ENCODE data around the gene PDSS1. TPM values are rescaled to one million over a fixed set of nuclear protein-coding genes. Genes with fewer than 3 reads are reported as not detected.
A peak's percentile ranks its signal among the peaks of the same experiment; 100 is the strongest.
"Not testable (repeated sequence)": the region's sequence is repeated elsewhere in the genome, so short reads cannot be mapped to it uniquely, and the experiment has no call there.

The PDSS1 gene
- polyA plus RNA-seq, 3 donors, result 12.1 to 13.1 (median 12.6) TPM

DNA sequence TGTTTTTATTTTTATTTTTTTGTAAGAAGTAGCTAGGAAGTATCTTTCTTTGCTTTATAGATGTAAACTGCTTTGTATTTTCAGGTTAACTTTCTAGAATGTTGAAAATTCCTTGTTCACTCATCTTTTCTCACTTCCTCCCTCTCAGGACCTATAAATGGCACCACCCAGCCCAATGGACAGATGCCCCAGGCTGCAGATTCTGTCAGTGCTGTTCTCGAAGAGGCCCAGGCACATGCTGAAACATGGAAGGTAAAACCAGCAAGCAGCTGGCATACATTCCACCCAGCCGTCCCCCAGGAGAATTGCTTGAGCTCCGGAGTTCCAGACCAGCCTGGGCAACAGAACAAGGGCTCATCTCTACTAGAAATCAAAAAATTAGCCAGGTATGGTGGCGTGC is 47.1 kb upstream of the PDSS1 start:
- intact Hi-C loops (cut with micrococcal nuclease), result no loop called here
- H3K4me2 ChIP-seq (replicated peaks; ENCODE audit: extremely low read depth, low read length, poor library complexity, severe bottlenecking), result no peak overlapping the region
- WGBS (ENCODE audit: insufficient coverage), result no CpG with 5 or more reads among the region's 4 CpGs

DNA sequence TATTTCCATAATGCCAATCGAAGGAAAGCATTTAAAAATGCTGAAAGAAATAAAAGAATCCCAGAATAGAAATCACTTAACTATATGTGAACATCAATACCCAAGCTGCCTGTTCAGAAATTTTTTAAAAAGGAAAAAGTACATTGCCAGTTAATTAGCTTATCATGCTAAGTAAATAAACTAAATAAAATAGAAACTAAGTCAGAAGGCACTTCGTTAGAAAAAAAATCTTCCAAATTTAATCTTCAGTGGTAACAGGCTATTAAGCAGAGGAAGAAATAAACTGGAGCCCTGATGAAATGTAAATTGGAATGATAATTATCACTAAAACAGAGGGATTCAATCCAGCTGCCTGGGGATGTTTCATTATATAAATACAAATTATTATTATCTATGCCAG is 46.0 kb upstream of the PDSS1 start:
- DNase-seq; H3K27ac ChIP-seq (ENCODE audit: low read depth in 1 of 2, low read length in 2 of 2); intact Hi-C loops (cut with micrococcal nuclease); H3K36me3 ChIP-seq (replicated peaks in 1 of 2; ENCODE audit: control insufficient read depth in 1 of 2, insufficient read depth in 2 of 2, low read length in 2 of 2); H3K27me3 ChIP-seq (ENCODE audit: control insufficient read depth in 2 of 2, insufficient read depth in 2 of 2, low read length in 2 of 2); H2AFZ ChIP-seq (ENCODE audit: insufficient read depth, low read depth, low read length, poor library complexity, severe bottlenecking); H3K27ac Mint-ChIP-seq; H3K79me2 ChIP-seq (ENCODE audit: insufficient read depth, low read length); H4K20me1 ChIP-seq (ENCODE audit: insufficient read depth, low read length); H3K9ac ChIP-seq (ENCODE audit: insufficient read depth, low read length, poor library complexity, severe bottlenecking); H3K9me3 ChIP-seq (replicated peaks in 1 of 2; ENCODE audit: control insufficient read depth in 1 of 2, insufficient read depth in 1 of 2, low read length in 2 of 2); H3K4me3 ChIP-seq (replicated peaks in 1 of 3; ENCODE audit: low read depth in 2 of 3, low read length in 3 of 3); H3K9me3 Mint-ChIP-seq; H3K36me3 Mint-ChIP-seq; H3K4me2 ChIP-seq (replicated peaks; ENCODE audit: extremely low read depth, low read length, poor library complexity, severe bottlenecking); H3K27me3 Mint-ChIP-seq (ENCODE audit: low read depth in 3 of 3); H3K4me3 Mint-ChIP-seq: not testable (repeated sequence)
- peaks cover 35% of the 10 kb centered on the region for H3K4me1 Mint-ChIP-seq
- no CpG with 5 or more reads among the region's 2 CpGs for WGBS (ENCODE audit: insufficient coverage)
- H3K4me1 ChIP-seq (ENCODE audit: control insufficient read depth in 1 of 2, insufficient read depth in 2 of 2, low read length in 2 of 2), result peaks cover 14 to 19% of the 10 kb centered on the region in 2 donors

More for the DNA sequence above, 47.1 kb upstream of the PDSS1 start:
- H3K27me3 ChIP-seq (ENCODE audit: control insufficient read depth in 2 of 2, insufficient read depth in 2 of 2, low read length in 2 of 2), result no peaks in the 10 kb centered on the region
- Mint-ChIP-seq H3K27ac (peak overlapping the region in 1 of 7 donors; percentile 9), H3K4me3 (no peak overlapping the region), H3K36me3 (no peaks in the 10 kb centered on the region), H3K9me3 (peaks cover 0 to 5% (median 0%) of the 10 kb centered on the region in 7 donors), H3K4me1 (peaks cover 44% of the 10 kb centered on the region), H3K27me3 (ENCODE audit: low read depth in 3 of 3) (peaks cover 0 to 5% (median 2%) of the 10 kb centered on the region in 3 donors)
- peaks cover 22 to 28% of the 10 kb centered on the region in 2 donors for H3K4me1 ChIP-seq (ENCODE audit: control insufficient read depth in 1 of 2, insufficient read depth in 2 of 2, low read length in 2 of 2)
- H2AFZ ChIP-seq (ENCODE audit: insufficient read depth, low read depth, low read length, poor library complexity, severe bottlenecking), result no peak overlapping the region
- no peak overlapping the region for H3K4me3 ChIP-seq (replicated peaks in 1 of 3; ENCODE audit: low read depth in 2 of 3, low read length in 3 of 3)
- H3K36me3 ChIP-seq (replicated peaks in 1 of 2; ENCODE audit: control insufficient read depth in 1 of 2, insufficient read depth in 2 of 2, low read length in 2 of 2), result no peaks in the 10 kb centered on the region
- H4K20me1 ChIP-seq (ENCODE audit: insufficient read depth, low read length), result no peaks in the 10 kb centered on the region
- DNase-seq, result no peak
- no peaks in the 10 kb centered on the region for H3K9me3 ChIP-seq (replicated peaks in 1 of 2; ENCODE audit: control insufficient read depth in 1 of 2, insufficient read depth in 1 of 2, low read length in 2 of 2)
- TF ChIP-seq, protein P1, sequence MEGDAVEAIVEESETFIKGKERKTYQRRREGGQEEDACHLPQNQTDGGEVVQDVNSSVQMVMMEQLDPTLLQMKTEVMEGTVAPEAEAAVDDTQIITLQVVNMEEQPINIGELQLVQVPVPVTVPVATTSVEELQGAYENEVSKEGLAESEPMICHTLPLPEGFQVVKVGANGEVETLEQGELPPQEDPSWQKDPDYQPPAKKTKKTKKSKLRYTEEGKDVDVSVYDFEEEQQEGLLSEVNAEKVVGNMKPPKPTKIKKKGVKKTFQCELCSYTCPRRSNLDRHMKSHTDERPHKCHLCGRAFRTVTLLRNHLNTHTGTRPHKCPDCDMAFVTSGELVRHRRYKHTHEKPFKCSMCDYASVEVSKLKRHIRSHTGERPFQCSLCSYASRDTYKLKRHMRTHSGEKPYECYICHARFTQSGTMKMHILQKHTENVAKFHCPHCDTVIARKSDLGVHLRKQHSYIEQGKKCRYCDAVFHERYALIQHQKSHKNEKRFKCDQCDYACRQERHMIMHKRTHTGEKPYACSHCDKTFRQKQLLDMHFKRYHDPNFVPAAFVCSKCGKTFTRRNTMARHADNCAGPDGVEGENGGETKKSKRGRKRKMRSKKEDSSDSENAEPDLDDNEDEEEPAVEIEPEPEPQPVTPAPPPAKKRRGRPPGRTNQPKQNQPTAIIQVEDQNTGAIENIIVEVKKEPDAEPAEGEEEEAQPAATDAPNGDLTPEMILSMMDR (IDR thresholded peaks at IDR 0.05), result no peak
- H3K79me2 ChIP-seq (ENCODE audit: insufficient read depth, low read length), result no peaks in the 10 kb centered on the region
- no peak overlapping the region for H3K9ac ChIP-seq (ENCODE audit: insufficient read depth, low read length, poor library complexity, severe bottlenecking)
- no peak overlapping the region for H3K27ac ChIP-seq (ENCODE audit: low read depth in 1 of 2, low read length in 2 of 2)

Data from CD14-positive monocyte (primary cell).